Nephron progenitor cell (in vitro differentiated cells): Measurements from ENCODE around the gene TALDO1.

Experiments used
- DNase-seq: peaks from one replicate; pipeline ENCODE4 v3.0.0; 2021
- H3K27ac Mint-ChIP-seq: 2 replicates; pipeline ENCODE4 v1.8.0; 2021; ENCODE audit warnings: mild to moderate bottlenecking, moderate library complexity, mixed read lengths
- H3K27me3 Mint-ChIP-seq: 2 replicates; pipeline ENCODE4 v1.8.0; 2021; ENCODE audit warnings: mild to moderate bottlenecking, low read depth, mixed read lengths; ENCODE audit not compliant: poor library complexity
- H3K36me3 Mint-ChIP-seq: 2 replicates; pipeline ENCODE4 v1.8.0; 2021; ENCODE audit warnings: low read depth, mixed read lengths
- H3K4me1 Mint-ChIP-seq: 2 replicates; pipeline ENCODE4 v1.8.0; 2021; ENCODE audit warnings: mixed read lengths
- H3K4me3 Mint-ChIP-seq: 2 replicates; pipeline ENCODE4 v1.8.0; 2021; ENCODE audit warnings: mild to moderate bottlenecking, moderate library complexity, mixed read lengths
- H3K9me3 Mint-ChIP-seq: 2 replicates; pipeline ENCODE4 v1.8.0; 2021; ENCODE audit warnings: mild to moderate bottlenecking, moderate library complexity, mixed read lengths
- CTCF ChIP-seq: fragments of 200-600 bp; sonication (generic); IDR thresholded peaks from 2 replicates; pipeline ENCODE4 v1.5.0; 2021; ENCODE audit warnings: antibody characterized with exemption

The TALDO1 gene

DNA sequence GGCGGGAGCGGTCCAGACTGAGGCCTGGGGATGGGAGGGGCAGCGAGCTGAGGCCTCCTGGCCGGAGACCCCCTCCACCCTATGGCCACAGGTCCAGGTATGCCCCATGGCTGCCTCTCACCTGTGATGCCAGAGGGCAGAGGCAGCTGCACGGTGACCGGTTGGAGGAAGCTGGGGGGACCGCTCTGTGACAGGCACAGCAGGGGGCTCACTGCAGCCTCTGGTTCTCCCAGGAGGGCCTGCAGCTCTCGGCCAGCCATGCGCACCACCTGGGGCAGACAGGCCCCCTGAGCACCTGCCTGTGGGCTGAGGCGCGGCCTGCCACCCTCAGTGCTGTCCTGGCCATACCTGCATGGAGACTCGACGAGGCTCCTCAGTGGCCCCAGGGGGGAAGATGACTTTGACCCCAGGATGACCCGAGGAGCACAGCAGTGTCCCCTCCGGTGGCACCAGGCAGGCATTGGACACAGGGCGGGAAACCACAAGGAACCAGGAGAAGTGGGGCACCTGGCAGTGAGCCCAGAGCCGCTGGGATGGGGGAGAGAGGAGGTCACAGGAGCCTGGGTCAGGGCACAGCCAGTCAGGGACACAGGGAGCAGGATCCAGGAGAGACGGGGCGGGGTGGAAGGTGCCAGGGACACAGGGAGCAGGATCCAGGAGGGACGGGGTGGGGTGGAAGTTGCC lies 54.0 kb downstream of the TALDO1 start:
- Mint-ChIP-seq H3K4me3 (no peak overlapping the region), H3K27ac (no peak overlapping the region), H3K27me3 (no peaks in the 10 kb centered on the region), H3K4me1 (peaks cover 12% of the 10 kb centered on the region), H3K9me3 (no peaks in the 10 kb centered on the region), H3K36me3 (no peaks in the 10 kb centered on the region)
- DNase-seq, result no peak
- TF ChIP-seq CTCF, result no peak

DNA sequence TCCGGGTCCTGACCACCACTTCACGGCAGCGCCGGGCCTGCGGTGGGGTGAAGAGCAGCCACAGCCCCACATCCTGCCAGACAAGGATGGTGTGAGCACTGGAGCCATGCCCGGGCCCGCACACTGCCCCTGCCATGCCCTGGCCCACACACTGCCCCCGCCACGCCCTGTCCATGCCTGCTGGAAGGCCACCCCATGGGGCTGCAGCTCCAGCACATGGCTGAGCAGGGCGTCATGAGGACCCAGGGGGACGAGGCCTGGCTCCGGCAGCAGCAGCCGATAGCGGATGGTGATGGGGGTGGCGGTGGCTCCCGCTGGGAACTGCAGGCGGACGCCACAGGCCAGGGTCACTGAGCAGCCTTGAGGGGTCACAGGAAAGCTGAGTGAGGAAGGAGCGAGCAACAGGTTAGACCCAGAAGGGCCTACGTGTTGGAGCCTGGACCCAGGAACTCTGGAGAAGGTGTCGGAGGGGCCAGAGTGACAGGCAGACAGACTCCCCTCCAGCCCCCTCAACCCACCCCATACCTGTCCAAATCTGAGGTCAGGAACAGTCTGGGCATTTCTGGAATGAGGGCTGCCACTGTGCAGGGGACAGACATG lies 54.9 kb downstream of the TALDO1 start:
- no peaks in the 10 kb centered on the region for H3K9me3 Mint-ChIP-seq
- no peak overlapping the region for H3K27ac Mint-ChIP-seq
- DNase-seq, result no peak
- H3K27me3 Mint-ChIP-seq, result no peaks in the 10 kb centered on the region
- peaks cover 6% of the 10 kb centered on the region for H3K4me1 Mint-ChIP-seq
- no peak for TF ChIP-seq CTCF
- no peak overlapping the region for H3K4me3 Mint-ChIP-seq
- no peaks in the 10 kb centered on the region for H3K36me3 Mint-ChIP-seq

DNA sequence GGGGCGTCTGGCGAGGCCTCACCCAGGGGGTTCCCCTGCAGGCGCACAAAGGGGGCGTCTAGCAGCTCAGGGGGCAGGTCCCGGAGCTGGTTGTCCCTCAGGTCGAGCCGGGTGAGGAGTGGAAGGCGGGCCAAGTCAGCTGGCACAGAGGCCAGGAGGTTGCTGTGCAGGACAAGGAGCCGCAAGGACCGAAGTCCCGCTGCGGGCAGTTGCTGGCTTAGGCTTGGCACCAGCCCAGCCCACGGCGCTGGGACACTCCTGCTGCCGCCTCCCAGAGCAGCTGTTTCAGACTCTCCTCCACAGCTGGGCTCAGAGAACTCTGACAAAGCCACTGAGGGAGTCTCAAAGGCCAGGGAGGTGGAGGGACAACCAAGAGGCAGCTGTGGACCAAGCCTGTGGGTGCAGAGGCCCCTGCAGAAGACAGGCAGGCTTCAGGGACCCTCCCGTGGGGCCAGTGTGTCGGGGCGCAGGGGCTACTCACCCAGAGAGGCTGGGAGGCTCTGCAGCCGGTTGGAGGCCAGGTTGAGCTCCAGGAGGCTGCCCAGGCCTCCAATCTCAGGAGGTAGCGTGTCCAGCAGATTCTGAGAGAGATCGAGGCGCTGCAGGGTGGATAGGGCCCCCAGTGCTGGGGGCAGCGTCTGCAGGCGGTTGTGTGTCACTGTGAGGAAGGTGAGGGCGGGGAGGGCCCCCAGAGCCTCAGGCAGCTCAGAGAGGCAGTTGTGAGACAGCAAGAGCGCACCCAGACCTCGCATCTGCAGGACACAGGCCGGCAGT lies 55.6 kb downstream of the TALDO1 start:
- H3K4me1 Mint-ChIP-seq, result peaks cover 8% of the 10 kb centered on the region

GRCh38 chr11:803467-803742 lies 56.1 kb downstream of the TALDO1 start:
- Mint-ChIP-seq H3K9me3 (no peaks in the 10 kb centered on the region), H3K27me3 (no peaks in the 10 kb centered on the region), H3K4me3 (peak overlapping the region; percentile 78), H3K36me3 (no peaks in the 10 kb centered on the region), H3K27ac (no peak overlapping the region), H3K4me1 (peaks cover 12% of the 10 kb centered on the region)
- TF ChIP-seq CTCF, result no peak
- no peak for DNase-seq

More for the DNA sequence above, 55.6 kb downstream of the TALDO1 start:
- H3K27ac Mint-ChIP-seq, result no peak overlapping the region
- no peaks in the 10 kb centered on the region for H3K27me3 Mint-ChIP-seq
- H3K9me3 Mint-ChIP-seq, result no peaks in the 10 kb centered on the region
- H3K4me3 Mint-ChIP-seq, result peak overlapping the region; percentile 58
- no peak for DNase-seq
- H3K36me3 Mint-ChIP-seq, result no peaks in the 10 kb centered on the region
- no peak for TF ChIP-seq CTCF

GRCh38 chr11:803770-804598 lies 56.7 kb downstream of the TALDO1 start:
- no peaks in the 10 kb centered on the region for H3K27me3 Mint-ChIP-seq
- peak overlapping the region; percentile 78 for H3K4me3 Mint-ChIP-seq
- peaks cover 18% of the 10 kb centered on the region for H3K4me1 Mint-ChIP-seq
- H3K9me3 Mint-ChIP-seq, result no peaks in the 10 kb centered on the region
- no peaks in the 10 kb centered on the region for H3K36me3 Mint-ChIP-seq
- TF ChIP-seq CTCF, result no peak
- no peak overlapping the region for H3K27ac Mint-ChIP-seq
- DNase-seq, result peak; percentile 45
